GM10248 (cell line): ENCODE data around the gene ATP5F1D.

Source experiments
- CTCF ChIA-PET: fragments of 300-600 bp; sonication (Branson Sonifier 250); formaldehyde crosslinking; extraction: SDS; loops from one replicate; lab custom pipeline; 2021; ENCODE audit warnings: antibody characterized with exemption; lab: Yijun Ruan, JAX
- POLR2A ChIA-PET: fragments of 350-650 bp; sonication (Branson Sonifier 250); formaldehyde crosslinking; extraction: SDS; loops from one replicate; lab custom pipeline; 2020; ENCODE audit warnings: antibody characterized with exemption; lab: Yijun Ruan, JAX
- DNase-seq: peaks from one replicate; pipeline ENCODE4 v3.0.0; 2012; ENCODE audit errors: extremely low spot score
- TF ChIP-seq, protein P1 (sequence below): IDR thresholded peaks from 2 replicates; pipeline ENCODE4 v1.5.1; 2012; ENCODE audit warnings: mild to moderate bottlenecking, low read depth; ENCODE audit errors: extremely low read depth, missing control alignments, control extremely low read depth

The ATP5F1D gene

DNA sequence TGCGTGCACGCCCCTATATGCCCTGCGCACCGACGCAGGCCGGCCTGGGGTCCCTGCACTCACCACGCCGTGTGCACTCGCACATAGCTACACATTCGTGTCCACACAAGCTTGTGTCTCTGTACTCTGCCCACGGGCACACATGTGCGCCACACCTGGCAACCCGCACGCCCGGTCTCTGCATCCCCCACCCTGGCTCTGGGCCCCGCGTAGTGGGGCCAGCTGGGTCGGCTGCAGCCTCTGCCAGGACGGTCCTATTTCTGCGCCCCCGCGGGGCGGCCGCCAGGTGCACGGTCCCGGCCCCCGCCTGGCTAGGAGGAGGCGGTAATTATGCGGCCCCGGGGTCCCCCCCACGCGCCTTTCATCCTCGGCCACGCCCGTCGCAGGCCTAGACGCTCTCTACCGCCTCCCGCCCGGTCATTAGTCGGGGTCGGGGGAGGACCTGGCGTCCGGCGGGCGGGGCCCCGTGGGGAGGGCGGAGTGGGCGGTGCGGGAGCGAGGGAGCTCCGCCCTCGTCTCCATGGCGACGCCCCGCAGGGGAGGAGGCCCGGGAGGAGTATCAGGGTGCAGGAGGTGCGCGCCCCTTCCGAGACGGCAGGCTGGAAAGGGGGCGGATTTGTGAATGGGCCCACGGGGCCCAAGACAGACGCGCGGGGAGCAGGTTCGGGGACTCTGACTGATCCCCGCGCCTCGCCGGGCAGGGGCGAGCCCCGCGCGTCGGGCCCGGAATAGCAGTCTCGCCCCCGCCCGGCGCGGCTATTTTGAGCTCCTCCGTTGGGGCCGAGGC is 24.8 kb downstream of the ATP5F1D start:
- ChIA-PET CTCF (interaction anchor here (0.7 to 18.0 kb wide), 23 partner anchors 8 to 587 kb away, joined by 3 to 491 read pairs (median 4); partner anchors contain the start of genes ATP5F1D, CBARP, CNN2 and FAM174C), POLR2A (interaction anchor here (0.7 to 4.0 kb wide), 5 partner anchors 11 to 25 kb away, joined by 3 to 65 read pairs (median 4); partner anchors contain the start of gene ATP5F1D)
- DNase-seq, result peak; percentile 91
- TF ChIP-seq, protein P1, sequence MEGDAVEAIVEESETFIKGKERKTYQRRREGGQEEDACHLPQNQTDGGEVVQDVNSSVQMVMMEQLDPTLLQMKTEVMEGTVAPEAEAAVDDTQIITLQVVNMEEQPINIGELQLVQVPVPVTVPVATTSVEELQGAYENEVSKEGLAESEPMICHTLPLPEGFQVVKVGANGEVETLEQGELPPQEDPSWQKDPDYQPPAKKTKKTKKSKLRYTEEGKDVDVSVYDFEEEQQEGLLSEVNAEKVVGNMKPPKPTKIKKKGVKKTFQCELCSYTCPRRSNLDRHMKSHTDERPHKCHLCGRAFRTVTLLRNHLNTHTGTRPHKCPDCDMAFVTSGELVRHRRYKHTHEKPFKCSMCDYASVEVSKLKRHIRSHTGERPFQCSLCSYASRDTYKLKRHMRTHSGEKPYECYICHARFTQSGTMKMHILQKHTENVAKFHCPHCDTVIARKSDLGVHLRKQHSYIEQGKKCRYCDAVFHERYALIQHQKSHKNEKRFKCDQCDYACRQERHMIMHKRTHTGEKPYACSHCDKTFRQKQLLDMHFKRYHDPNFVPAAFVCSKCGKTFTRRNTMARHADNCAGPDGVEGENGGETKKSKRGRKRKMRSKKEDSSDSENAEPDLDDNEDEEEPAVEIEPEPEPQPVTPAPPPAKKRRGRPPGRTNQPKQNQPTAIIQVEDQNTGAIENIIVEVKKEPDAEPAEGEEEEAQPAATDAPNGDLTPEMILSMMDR, result no peak

DNA sequence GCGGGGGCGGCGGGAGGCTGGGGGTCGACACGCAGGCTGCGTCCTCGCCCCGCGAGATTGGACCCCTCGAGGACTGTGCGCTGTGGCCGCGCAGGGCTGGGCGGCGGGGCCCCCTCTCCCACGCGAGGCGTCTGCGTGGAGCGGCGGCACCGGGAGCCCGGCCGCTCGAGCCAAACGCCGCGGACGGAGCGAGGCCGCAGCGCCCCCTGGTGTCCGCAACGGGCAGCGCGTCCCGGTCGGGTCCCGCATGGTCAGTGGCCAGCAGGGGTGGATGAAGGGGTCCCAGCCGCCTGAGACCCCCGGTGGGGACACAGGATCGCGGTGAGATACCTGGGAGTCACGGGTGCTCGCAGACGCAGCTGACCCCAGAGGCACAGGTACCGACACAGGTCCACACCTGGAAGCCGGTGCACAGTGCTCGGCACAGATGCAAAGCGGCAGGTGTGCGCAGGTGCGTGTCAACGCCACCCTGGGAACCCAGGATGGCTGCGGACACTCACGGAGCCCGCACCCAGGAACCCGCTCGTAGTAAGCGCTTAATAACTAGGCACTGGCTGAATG is 25.4 kb downstream of the ATP5F1D start:
- ChIA-PET CTCF (interaction anchor here (0.7 to 18.0 kb wide), 22 partner anchors 8 to 586 kb away, joined by 3 to 491 read pairs (median 4); partner anchors contain the start of genes ATP5F1D, CBARP, CNN2 and FAM174C), POLR2A (interaction anchor here (0.9 to 4.0 kb wide), 4 partner anchors 12 to 23 kb away, joined by 4 to 65 read pairs (median 4); no protein-coding TSS in a partner anchor)
- TF ChIP-seq, protein P1, result peak; percentile 99
- DNase-seq, result no peak

DNA sequence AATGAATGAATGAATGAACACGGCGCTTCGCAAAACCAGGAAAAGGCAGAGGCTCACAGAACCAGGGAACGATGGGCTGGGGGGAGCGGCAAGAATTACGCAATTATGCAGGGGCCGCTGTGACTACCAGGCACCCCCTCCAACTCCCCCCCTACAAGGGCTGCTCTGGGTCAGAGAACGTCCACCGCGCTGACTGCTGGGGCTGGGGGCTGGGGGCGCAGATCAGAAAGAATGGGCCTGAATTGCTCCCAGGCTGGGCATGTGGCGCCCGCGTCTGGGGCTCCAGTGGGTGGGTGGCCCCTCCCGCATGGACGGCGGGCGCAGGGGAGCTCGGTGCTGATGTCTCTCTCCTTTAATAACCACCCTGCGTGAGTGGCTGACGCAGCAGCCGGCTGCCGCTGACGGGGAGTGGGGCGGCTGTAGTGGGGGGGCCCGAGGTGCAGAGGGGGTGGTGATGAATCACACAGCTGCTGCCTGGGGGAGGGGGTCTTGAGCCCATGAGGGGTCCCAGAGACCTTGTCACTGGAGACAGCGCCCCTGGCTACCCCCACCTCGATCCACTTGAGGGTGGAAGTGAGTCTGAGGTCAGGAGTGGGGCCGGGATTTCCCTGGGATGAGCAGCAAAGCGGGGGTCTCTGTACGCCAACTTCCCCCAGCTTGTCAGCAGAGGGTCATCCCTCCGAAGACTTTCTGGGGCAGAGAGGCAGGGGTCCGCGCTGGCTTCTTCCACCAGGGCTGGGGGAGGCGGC is 26.1 kb downstream of the ATP5F1D start:
- TF ChIP-seq, protein P1, result no peak
- CTCF ChIA-PET, result interaction anchor here (1.4 to 18.0 kb wide), 6 partner anchors 12 to 105 kb away, joined by 3 to 491 read pairs (median 14); partner anchors contain the start of genes ATP5F1D and CBARP
- no peak for DNase-seq
- POLR2A ChIA-PET, result interaction anchor here (4.0 kb wide), 1 partner anchor 23 kb away, joined by 65 read pairs; no protein-coding TSS in a partner anchor

DNA sequence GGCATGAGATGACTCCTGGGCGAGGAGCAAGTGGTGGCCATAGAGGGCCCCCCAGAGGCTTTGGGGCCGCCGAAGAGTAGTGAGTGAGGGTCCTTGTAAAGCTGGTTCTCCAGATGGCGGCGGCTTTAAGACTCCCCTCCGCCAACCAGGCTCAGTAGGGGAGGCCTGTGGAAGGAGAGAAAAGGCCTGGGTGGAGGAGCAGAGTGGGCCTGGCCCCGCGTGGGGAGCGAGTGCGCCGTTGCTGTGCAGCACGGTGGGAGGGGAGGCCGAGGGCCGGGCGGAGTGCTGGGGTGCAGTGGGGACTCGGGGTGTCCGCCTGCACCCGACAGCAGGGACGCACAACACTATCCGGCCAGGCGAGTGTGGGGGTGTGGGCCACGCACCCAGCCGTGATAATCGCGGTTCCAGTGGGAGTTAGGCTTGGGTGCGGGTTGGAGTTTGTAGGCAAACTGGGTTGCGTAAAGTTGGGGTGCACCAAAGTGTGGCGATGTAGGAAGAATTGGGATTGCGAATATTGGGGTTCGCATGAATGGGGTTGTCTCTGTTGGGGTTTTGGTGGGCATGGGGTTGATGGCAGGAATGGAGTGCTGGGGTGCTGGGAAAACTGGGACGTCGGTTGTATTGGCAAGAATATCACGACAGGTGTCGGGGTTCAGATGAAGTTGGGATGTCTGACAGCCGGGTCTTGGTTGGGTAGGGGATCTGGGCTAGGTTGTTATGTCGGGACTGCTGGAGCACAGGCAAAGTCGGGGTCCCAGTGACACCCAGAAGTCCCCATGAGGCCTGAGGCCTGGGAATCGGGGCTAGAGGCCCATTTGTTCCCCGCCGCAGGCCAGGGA is 26.9 kb downstream of the ATP5F1D start:
- no peak for DNase-seq
- POLR2A ChIA-PET, result interaction anchor here (0.6 to 4.0 kb wide), 29 partner anchors 9 to 1208 kb away, joined by 3 to 65 read pairs (median 4); partner anchors contain the start of genes ATP5F1D, CNN2 and GADD45B
- CTCF ChIA-PET, result interaction anchor here (1.0 to 18.0 kb wide), 7 partner anchors 11 to 105 kb away, joined by 3 to 491 read pairs (median 7); partner anchors contain the start of genes ATP5F1D and CBARP
- TF ChIP-seq, protein P1, result no peak

DNA sequence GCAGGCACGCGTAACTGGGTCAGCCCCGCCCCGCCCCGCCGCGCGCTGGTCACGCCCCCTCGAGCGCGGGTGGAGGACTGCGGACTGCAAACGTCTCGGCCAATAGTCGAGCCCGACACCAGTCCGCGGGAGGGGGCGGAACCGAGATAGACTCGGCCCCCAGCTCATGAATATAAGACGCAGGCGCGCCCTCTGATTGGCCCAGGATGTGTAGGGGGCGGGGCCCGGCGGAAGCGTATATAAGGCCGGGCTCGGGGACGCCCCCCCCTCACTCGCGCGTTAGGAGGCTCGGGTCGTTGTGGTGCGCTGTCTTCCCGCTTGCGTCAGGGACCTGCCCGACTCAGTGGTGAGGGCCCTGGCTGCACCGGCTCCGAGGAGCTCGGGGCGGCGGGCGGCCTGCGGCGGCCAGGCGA is 27.5 kb downstream of the ATP5F1D start, which contains the start of gene CIRBP:
TSS of gene CIRBP (plus strand) at position 268 of the 413 bp plus-strand sequence. CDS start 1,602 bp downstream, outside the sequence.
- CTCF ChIA-PET, result interaction anchor here (0.6 to 18.0 kb wide), 8 partner anchors 10 to 1245 kb away, joined by 3 to 491 read pairs (median 4); partner anchors contain the start of genes ATP5F1D and CBARP
- peak; percentile 98 for DNase-seq
- TF ChIP-seq, protein P1, result no peak
- POLR2A ChIA-PET, result interaction anchor here (0.6 to 4.0 kb wide), 30 partner anchors 10 to 1207 kb away, joined by 3 to 65 read pairs (median 4); partner anchors contain the start of genes ATP5F1D, CNN2 and GADD45B
